ENCODE data around the gene GPC1.

DNA sequence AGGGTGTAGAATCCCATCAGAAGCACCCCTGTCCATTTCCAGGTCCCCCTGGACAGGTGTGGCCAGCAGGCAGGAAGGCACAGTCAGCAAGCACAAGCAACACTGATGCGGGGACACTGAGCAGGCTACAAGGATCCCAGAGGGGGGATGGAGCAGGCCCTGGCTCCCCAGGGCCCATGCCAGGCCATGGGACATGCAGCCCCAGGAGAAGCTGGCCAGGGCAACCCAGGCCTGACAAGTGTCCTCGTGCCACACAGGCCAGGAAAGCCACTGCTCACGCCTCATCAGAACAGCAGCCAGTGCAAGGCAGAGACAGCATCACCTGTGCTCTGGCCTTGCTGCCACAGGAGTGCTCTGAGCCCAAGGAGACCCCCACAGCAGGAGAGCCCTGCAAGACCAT is 14.1 kb upstream of the GPC1 start:
- TF ChIP-seq POLR2AphosphoS5 (IDR thresholded peaks at IDR 0.05; ENCODE audit: low read depth, low read length) (no peak), POLR2A (IDR thresholded peaks at IDR 0.05; ENCODE audit: low read depth, low read length) (no peak), TAF1 (IDR thresholded peaks at IDR 0.05; ENCODE audit: low read depth, low read length) (no peak), POU2F2 (IDR thresholded peaks at IDR 0.05; ENCODE audit: low read depth, low read length) (no peak)

All from GM12891 (cell line).